Fibroblast of mammary gland (primary cell): ENCODE data around the gene CA10.

Source experiments
- DNase-seq: peaks from one replicate; pipeline ENCODE4 v3.0.0-alpha.2; 2010; ENCODE audit warnings: low read depth
- H3K4me3 ChIP-seq: 2 replicates; pipeline ENCODE4 v1.5.1; 2011; ENCODE audit warnings: low read depth, mild to moderate bottlenecking, low read length, moderate library complexity; ENCODE audit not compliant: control insufficient read depth
- TF ChIP-seq, protein P1 (sequence below): conservative IDR thresholded peaks from 2 replicates; pipeline ENCODE4 v1.5.1; 2011; ENCODE audit warnings: low read depth, low read length, inconsistent platforms; ENCODE audit not compliant: control insufficient read depth, insufficient read depth

The CA10 gene

GRCh38 chr17:51840688-51841087 lies 317.8 kb downstream of the CA10 start:
- DNase-seq, result no peak
- no peak overlapping the region for H3K4me3 ChIP-seq
- TF ChIP-seq, protein P1, sequence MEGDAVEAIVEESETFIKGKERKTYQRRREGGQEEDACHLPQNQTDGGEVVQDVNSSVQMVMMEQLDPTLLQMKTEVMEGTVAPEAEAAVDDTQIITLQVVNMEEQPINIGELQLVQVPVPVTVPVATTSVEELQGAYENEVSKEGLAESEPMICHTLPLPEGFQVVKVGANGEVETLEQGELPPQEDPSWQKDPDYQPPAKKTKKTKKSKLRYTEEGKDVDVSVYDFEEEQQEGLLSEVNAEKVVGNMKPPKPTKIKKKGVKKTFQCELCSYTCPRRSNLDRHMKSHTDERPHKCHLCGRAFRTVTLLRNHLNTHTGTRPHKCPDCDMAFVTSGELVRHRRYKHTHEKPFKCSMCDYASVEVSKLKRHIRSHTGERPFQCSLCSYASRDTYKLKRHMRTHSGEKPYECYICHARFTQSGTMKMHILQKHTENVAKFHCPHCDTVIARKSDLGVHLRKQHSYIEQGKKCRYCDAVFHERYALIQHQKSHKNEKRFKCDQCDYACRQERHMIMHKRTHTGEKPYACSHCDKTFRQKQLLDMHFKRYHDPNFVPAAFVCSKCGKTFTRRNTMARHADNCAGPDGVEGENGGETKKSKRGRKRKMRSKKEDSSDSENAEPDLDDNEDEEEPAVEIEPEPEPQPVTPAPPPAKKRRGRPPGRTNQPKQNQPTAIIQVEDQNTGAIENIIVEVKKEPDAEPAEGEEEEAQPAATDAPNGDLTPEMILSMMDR, result no peak

DNA sequence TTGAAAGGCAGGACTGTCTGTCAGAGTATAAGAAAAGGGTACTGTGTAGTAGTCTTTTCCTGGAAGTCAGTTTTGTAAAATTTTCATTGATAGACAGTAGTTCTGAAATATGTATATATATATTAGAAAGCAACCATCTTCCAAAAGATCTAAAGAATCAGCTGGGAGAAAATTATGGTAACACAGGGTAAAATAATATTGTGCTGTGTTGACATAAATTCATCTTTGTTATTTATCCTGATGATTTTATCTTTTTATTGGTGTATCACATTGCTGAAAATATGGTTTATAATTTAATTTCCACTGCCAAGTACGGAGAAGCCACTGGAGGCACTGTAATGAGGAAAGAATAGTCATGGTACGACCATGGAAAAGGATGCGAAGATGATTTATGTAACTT lies 324.9 kb downstream of the CA10 start:
- no peak overlapping the region for H3K4me3 ChIP-seq
- DNase-seq, result no peak
- TF ChIP-seq, protein P1, result no peak

DNA sequence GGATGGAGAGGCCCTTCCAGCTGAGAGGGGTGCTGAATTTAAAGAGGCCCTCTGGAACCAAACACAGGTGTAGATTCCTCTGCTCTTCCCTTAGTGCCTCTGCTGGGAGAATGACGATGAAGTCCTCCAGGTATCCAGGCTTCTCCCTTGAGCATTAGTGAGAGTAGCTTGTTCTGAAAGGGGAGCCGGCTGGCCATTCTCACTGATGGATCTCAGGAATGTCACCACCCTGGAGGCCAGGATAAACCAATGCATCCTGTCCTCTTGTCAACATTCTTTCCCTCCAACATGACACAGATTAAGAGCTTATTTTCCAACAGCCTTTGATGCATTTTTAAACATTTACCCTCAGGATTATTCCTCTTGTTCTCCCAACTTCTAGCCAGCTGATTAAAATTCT lies 325.5 kb downstream of the CA10 start:
- H3K4me3 ChIP-seq, result no peak overlapping the region
- TF ChIP-seq, protein P1, result no peak
- DNase-seq, result no peak

- TF ChIP-seq, protein P1, result no peak
- H3K4me3 ChIP-seq, result no peak overlapping the region
- no peak for DNase-seq
Measured at GRCh38 chr17:51830886-51831285, 327.6 kb downstream of the CA10 start.

DNA sequence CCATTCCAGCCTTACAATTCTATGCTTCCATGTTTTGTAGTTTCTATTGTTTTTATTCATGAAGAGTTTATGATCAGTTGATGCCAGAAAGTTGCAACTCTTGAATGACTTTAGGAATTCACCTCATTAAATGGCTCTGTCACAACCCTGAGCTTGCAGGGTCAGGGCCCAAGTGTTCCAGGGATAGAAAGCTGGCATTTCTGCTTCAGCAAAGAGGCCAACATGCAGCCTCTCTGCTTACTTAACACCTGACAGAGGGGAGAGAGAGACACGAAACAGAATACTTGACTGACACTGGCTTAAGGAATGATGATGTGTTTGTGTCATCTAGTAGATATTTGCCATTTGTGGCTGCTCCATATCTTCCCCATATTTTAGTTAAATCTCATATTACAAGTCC lies 328.1 kb downstream of the CA10 start:
- no peak overlapping the region for H3K4me3 ChIP-seq
- TF ChIP-seq, protein P1, result no peak
- no peak for DNase-seq

DNA sequence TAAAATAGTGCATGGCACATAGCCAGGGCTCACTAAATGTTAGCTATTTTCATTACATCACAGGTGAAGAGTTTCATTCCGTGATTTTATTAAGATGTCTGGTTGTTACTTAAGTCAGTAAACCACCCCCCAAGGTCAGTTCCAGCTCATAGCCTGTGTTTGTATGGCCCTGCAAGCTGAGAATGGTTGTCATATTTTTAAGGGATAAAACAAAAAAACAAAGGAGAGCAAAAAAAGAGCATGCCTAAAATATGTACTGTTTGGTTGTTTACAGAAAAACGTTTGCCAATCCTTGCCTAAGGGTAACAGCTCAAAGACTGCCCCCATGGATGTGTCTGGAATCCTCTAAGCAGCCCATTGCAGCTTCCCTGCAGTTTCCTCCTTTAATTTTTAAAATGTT lies 329.6 kb downstream of the CA10 start:
- TF ChIP-seq, protein P1, result no peak
- no peak overlapping the region for H3K4me3 ChIP-seq
- DNase-seq, result no peak

DNA sequence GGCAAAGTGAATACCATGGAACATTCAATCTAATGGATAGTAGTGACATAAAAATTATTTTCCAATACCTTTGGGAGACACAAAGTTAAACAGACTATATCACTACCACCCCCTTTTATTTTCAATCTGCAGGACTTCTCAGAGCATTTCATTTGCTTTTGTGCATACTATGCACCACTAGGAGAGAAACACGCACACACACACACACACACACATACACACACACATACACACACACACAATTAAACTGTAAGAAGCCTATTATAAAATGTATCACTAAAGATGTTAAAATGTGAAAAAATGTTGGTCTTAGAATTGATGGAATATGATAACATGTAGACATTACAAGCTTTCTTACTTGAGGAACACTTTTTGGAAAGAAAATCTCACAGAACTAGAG lies 331.4 kb downstream of the CA10 start:
- no peak overlapping the region for H3K4me3 ChIP-seq
- DNase-seq, result no peak
- TF ChIP-seq, protein P1, result no peak
